Thymus (tissue), 11 donors: ENCODE results near the gene CRYL1. TPM values are rescaled to one million over a fixed set of nuclear protein-coding genes. Genes with fewer than 3 reads are reported as not detected.

Experiments used
- DNase-seq, 9 donors: peaks; one replicate each; pipeline ENCODE4 v3.0.0-alpha.2; 2013; ENCODE audit warnings: low spot score in 9 of 9, low read depth in 6 of 9, missing footprints in 1 of 9
- H3K27ac ChIP-seq, 2 donors: one replicate each; pipeline ENCODE4 v1.5.1; 2013; ENCODE audit warnings: control low read depth in 1 of 2, low read depth in 1 of 2, low read length in 1 of 2, mild to moderate bottlenecking in 1 of 2, moderate library complexity in 1 of 2
- H3K27me3 ChIP-seq, 2 donors: one replicate each; pipeline ENCODE4 v1.5.1; 2013; ENCODE audit warnings: low read length in 1 of 2; ENCODE audit not compliant: control insufficient read depth in 2 of 2, insufficient read depth in 1 of 2
- H3K36me3 ChIP-seq, 2 donors: one replicate each; pipeline ENCODE4 v1.5.1; 2013; ENCODE audit warnings: low read length in 1 of 2, mild to moderate bottlenecking in 1 of 2, moderate library complexity in 1 of 2; ENCODE audit not compliant: control insufficient read depth in 2 of 2, insufficient read depth in 2 of 2
- H3K4me1 ChIP-seq, 2 donors: one replicate each; pipeline ENCODE4 v1.5.1; 2013; ENCODE audit warnings: low read length in 2 of 2; ENCODE audit not compliant: control insufficient read depth in 2 of 2, insufficient read depth in 2 of 2
- H3K4me3 ChIP-seq, 2 donors: one replicate each; pipeline ENCODE4 v1.5.1; 2013; ENCODE audit warnings: low read length in 2 of 2, control low read depth in 1 of 2, mild to moderate bottlenecking in 1 of 2
- H3K9me3 ChIP-seq, 2 donors: one replicate each; pipeline ENCODE4 v1.5.1; 2013; ENCODE audit warnings: low read length in 1 of 2, mild to moderate bottlenecking in 1 of 2; ENCODE audit not compliant: control insufficient read depth in 2 of 2, insufficient read depth in 1 of 2
- WGBS: extraction: QIAGEN DNeasy Blood & Tissue Kit; methylation state at CpG from one replicate; pipeline ENCODE4 v1.1.7; 2013; 5-methylcytosine and 5-hydroxymethylcytosine counted together
- polyA plus RNA-seq: library from polyadenylated mRNA; stranded (reverse); fragments of 200-250 nt; gene quantifications from one replicate; pipeline ENCODE4 v1.2.3, GENCODE V29; 2013
- total RNA-seq: library from RNA; stranded (reverse); fragments of 120-200 nt; gene quantifications from one replicate; pipeline ENCODE4 v1.2.4, GENCODE V29; 2013
- donor health status: healthy.

CRYL1 gene
- total and polyA plus RNA-seq, 2 donors = 10.0 to 17.5 TPM

DNA sequence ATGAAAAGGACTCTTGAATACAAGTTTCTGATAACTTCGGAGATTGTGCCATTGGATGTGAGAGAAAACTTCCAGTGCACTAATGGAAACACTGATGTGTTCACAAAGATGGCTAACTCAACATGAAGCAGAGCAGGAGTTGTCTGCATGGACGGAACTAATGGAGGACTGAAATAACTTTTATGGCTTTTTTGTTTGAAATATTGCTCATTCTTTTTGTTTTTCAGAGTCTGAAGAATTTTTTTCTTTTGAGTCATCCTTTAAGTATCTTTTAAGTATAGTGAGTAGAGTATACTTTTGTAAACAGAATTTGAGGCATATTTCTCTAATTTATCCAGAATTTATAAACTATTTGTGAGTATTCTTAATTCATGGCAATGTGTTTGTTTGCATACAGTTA, 25.7 kb downstream of the CRYL1 start:
- DNase-seq = no peak
- no peak overlapping the region for H3K27ac ChIP-seq
- no peak overlapping the region for H3K4me3 ChIP-seq
- no peaks in the 10 kb centered on the region for H3K9me3 ChIP-seq
- 98% methylated on average over 2 of the region's 2 CpGs for WGBS
- no peaks in the 10 kb centered on the region for H3K27me3 ChIP-seq
- peaks cover 0 to 4% of the 10 kb centered on the region in 2 donors for H3K36me3 ChIP-seq
- H3K4me1 ChIP-seq = no peaks in the 10 kb centered on the region

DNA sequence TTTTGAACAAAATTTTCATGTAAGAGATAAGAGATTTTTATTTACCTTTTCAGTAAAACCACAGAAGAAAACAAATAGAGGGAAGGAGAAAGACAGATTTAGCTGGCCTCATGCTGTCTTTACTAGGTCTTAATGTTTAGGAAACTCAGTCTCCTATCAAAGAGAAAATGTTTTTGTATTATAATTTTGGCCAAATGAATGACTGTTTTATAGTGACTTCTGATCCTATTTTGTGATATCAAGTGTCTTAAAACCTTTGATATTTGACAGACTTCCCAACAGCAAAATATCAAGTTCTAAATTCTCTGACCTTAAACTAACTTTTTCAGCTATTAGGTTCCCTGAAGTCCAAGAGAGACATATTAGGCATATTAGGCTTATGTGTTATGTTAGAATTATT, 27.0 kb downstream of the CRYL1 start:
- no peaks in the 10 kb centered on the region for H3K27me3 ChIP-seq
- no peak overlapping the region for H3K27ac ChIP-seq
- no peak for DNase-seq
- H3K4me1 ChIP-seq = no peaks in the 10 kb centered on the region
- H3K36me3 ChIP-seq = peaks cover 0 to 1% of the 10 kb centered on the region in 2 donors
- no peaks in the 10 kb centered on the region for H3K9me3 ChIP-seq
- no peak overlapping the region for H3K4me3 ChIP-seq

DNA sequence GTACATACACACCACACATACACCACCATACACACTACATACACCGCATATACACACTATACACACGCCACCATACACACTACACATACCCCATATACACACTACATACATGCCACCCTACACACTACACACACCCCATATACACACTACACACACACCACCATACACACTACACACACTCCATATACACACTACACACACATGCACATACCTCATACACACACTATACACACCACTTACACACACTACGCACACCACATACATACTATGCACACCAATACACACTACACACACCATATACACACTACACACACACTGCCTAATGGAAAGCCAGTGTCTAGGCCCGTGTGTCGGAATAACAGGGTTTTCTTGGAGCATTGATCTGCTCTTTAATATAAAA, 27.5 kb downstream of the CRYL1 start:
- DNase-seq = no peak
- 59% methylated on average over 5 of the region's 5 CpGs for WGBS
- no peak overlapping the region for H3K27ac ChIP-seq

DNA sequence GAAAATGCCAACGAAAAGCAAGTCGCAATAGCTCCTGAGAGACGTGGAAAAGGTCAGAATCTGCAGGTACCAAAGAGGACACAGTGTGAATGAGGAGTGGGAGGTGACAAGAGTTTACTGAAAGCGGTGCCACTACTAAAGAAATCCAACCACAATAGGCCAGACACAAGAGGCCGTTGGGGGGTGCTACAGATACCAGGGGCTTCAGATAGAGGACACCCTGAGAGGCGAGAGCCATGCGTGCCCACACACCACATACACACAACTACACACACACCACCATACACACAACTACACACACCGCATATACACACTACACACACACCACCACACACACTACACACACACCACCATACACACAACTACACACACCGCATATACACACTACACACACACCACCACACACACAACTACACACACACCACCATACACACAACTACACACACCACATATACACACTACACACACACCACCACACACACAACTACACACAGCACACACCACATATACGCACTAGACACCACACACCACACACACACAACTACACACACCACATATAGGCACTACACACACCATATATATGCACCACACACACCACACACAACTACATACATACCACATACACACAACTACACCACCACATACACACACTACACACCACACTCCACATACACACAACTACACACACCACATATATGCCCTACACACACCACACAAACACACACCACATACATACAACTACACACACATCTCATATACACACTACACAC, 28.5 kb downstream of the CRYL1 start:
- H3K36me3 ChIP-seq = no peaks in the 10 kb centered on the region
- H3K27me3 ChIP-seq = no peaks in the 10 kb centered on the region
- 83% methylated on average over 10 of the region's 10 CpGs for WGBS
- DNase-seq = no peak
- no peak overlapping the region for H3K4me3 ChIP-seq
- no peaks in the 10 kb centered on the region for H3K4me1 ChIP-seq
- H3K27ac ChIP-seq = no peak overlapping the region
- H3K9me3 ChIP-seq = no peaks in the 10 kb centered on the region

More for the DNA sequence above, 27.5 kb downstream of the CRYL1 start:
- Histone ChIP-seq H3K4me1 (no peaks in the 10 kb centered on the region), H3K36me3 (no peaks in the 10 kb centered on the region), H3K4me3 (no peak overlapping the region), H3K9me3 (no peaks in the 10 kb centered on the region), H3K27me3 (no peaks in the 10 kb centered on the region)

DNA sequence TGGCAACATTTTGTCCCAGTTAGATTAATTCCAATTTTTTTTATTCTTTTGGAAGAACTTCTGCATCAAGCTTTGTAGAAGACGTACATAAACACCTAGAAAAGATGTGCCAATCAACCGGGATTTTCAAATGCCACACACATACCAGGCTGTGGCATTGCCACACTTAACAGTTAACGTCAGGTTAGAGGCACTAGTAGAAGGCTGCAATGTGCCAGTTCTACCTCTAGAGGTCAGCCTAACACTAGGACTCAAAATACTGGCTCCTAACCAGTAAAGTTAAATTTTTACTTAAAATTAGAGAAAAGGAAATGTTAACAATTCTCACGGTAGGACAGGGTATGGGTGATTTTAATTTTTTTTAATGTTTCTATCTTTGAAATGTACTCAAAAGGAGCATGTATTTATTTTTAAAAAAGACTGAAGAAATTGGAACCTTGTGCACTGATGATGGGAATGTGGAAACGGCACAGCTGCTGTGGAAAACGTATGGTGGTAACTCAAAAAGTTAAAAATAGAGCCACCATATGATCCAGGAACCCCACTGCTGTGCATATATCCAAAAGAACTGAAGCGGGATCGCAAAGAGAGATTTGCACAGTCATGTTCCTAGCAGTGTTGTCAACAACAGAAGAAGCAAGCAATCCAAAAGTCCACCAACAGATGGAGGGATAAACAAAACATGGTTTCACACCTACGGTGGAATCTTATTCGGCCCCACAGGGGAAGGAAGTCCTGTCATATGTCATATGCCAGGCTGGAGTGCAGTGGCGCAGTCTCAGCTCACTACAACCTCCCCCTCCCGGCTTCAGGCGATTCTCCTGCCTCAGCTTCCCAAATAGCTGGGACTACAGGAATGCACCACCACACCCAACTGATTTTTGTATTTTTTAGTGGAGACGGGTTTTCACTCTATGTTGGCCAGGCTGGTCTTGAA, 30.3 kb downstream of the CRYL1 start:
- no peak overlapping the region for H3K4me3 ChIP-seq
- H3K27ac ChIP-seq = no peak overlapping the region
- no peaks in the 10 kb centered on the region for H3K36me3 ChIP-seq
- no peaks in the 10 kb centered on the region for H3K4me1 ChIP-seq
- no peaks in the 10 kb centered on the region for H3K27me3 ChIP-seq
- peak in 8 of 9 donors; percentile 57 to 86 (median 72) for DNase-seq
- WGBS = 25% methylated on average over 14 of the region's 14 CpGs
- H3K9me3 ChIP-seq = no peaks in the 10 kb centered on the region

DNA sequence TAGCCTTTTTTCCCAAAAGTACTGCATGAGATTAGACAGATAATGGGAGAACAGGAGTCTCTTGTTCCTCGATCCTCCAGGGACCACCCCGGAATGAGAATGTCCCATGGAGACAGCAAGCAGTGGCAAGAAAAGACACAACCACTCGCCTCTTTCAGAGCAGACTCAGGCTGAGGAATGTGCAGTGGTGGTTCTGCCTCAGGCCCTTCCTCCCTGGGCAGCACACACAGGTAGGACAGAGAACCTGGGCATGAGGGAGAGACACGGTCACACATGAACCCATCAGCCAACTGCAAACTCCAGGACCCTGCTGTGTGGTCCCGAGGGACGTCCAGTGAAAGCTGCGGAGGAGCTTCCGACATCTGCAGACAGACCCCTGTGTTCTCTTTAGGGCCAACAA, 31.0 kb downstream of the CRYL1 start:
- Histone ChIP-seq H3K27ac (no peak overlapping the region), H3K4me1 (no peaks in the 10 kb centered on the region), H3K36me3 (no peaks in the 10 kb centered on the region), H3K9me3 (no peaks in the 10 kb centered on the region), H3K27me3 (no peaks in the 10 kb centered on the region), H3K4me3 (no peak overlapping the region)
- WGBS = 78% methylated on average over 8 of the region's 8 CpGs
- no peak for DNase-seq

DNA sequence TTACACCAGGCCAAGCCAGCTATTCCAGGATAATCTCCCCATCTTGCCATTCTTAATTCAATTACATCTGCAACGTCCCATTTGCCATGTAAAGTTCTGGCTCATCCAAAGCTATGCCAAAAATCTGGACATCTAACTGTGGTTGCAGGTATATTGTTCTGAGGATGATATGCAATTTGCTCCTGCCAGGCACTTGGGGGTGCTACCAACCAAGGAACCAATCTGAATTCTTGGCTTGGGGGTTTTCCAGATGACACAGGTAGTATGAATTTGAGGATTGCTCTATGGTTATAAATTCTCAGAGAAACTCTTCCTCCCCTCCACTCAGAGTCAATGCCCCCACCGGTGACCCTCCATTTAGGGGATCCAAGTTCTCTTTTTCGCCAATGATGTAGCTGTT, 33.0 kb downstream of the CRYL1 start:
- WGBS = 80% methylated on average over 3 of the region's 3 CpGs
- DNase-seq = peak in 1 of 9 donors; percentile 22
- no peak overlapping the region for H3K27ac ChIP-seq
- H3K27me3 ChIP-seq = no peaks in the 10 kb centered on the region
- peaks cover 10 to 19% of the 10 kb centered on the region in 2 donors for H3K4me1 ChIP-seq
- H3K36me3 ChIP-seq = no peaks in the 10 kb centered on the region
- no peaks in the 10 kb centered on the region for H3K9me3 ChIP-seq
- H3K4me3 ChIP-seq = no peak overlapping the region

DNA sequence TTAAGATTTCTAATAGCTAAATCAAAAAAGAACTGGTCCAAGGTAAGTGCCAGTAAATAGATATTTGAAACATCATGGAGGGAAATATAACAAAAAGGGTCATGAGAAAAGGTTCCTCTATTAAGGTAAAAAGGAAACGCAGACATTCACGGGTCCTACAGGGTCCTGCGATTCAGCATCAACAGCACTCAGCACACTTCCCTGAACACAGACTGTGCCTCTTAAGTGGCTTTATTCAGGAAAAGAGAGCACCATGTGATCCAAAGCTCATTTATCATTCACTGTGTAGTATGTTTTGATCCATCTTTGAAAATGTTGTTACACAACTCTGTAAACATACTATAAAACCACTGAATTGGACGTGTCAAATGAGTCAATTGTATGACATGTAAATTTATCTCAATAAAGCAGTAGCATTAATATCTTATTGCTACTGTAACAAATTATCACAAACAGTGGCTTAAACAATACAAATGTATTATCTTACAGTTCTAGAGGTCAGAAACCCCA, 33.7 kb downstream of the CRYL1 start:
- Histone ChIP-seq H3K27ac (no peak overlapping the region), H3K4me3 (no peak overlapping the region), H3K9me3 (no peaks in the 10 kb centered on the region), H3K36me3 (no peaks in the 10 kb centered on the region), H3K27me3 (no peaks in the 10 kb centered on the region), H3K4me1 (peaks cover 15 to 25% of the 10 kb centered on the region in 2 donors)
- no peak for DNase-seq
- WGBS = 57% methylated on average over 4 of the region's 4 CpGs
